K562 (cell line): ENCODE results near the gene MSGN1.

Source experiments
- ARID3B ChIP-seq: fragments of 250-450 bp; sonication (Bioruptor Pico); IDR thresholded peaks from 2 replicates; pipeline ENCODE4 v1.4.0; 2020; ENCODE audit warnings: borderline replicate concordance
- ATF1 ChIP-seq, 2 experiments: fragments of 450-650 bp in 1 of 2; IDR thresholded peaks; 2 replicates each; pipeline ENCODE4 v1.6.1; 2016; ENCODE audit warnings: missing compliant biosample characterization in 1 of 2, missing genetic modification characterization in 1 of 2
- BHLHE40 ChIP-seq: IDR thresholded peaks from 2 replicates; pipeline ENCODE4 v1.6.1; 2011; ENCODE audit warnings: low read length, improper control_type of control experiment
- HCFC1 ChIP-seq: IDR thresholded peaks from 2 replicates; pipeline ENCODE4 v1.6.1; 2012; ENCODE audit warnings: low read depth, low read length, improper control_type of control experiment
- PATZ1 ChIP-seq: fragments of 250-450 bp; sonication (Bioruptor Pico); IDR thresholded peaks from 2 replicates; pipeline ENCODE4 v1.5.0; 2020; ENCODE audit warnings: mild to moderate bottlenecking, borderline replicate concordance
- POLR2H ChIP-seq: IDR thresholded peaks from 2 replicates; pipeline ENCODE4 v1.6.1; 2016; ENCODE audit warnings: missing genetic modification characterization, low read depth, mild to moderate bottlenecking, control low read depth, missing compliant biosample characterization, moderate library complexity
- SPI1 ChIP-seq: IDR thresholded peaks from 2 replicates; pipeline ENCODE4 v1.6.1; 2011; ENCODE audit warnings: low read depth, low read length, control low read depth, borderline replicate concordance
- TAF1 ChIP-seq: IDR thresholded peaks from 2 replicates; pipeline ENCODE4 v1.6.1; 2011; ENCODE audit warnings: mild to moderate bottlenecking, low read length, moderate library complexity; ENCODE audit not compliant: insufficient read depth, control insufficient read depth, severe bottlenecking; ENCODE audit errors: extremely low read depth
- ZNF197 ChIP-seq: fragments of 200-800 bp; sonication (Bioruptor generic); IDR thresholded peaks from 2 replicates; pipeline ENCODE4 v1.6.1; 2016; ENCODE audit warnings: low read depth, missing genetic modification characterization, missing compliant biosample characterization
- TF ChIP-seq, protein P1 (sequence below): fragments of 150-350 bp; conservative IDR thresholded peaks from 2 replicates; pipeline ENCODE4 v1.6.1; 2014; ENCODE audit warnings: low read length
- TF ChIP-seq, protein P2 (sequence below), 3 experiments: IDR thresholded peaks in 2 of 3; conservative IDR thresholded peaks in 1 of 3; 2 replicates each; pipeline ENCODE4 v1.5.1; 2011 to 2012; ENCODE audit warnings: low read length in 3 of 3, mild to moderate bottlenecking in 3 of 3, control low read depth in 2 of 3, improper control_type of control experiment in 1 of 3, inconsistent platforms in 1 of 3, low read depth in 1 of 3, mixed read lengths in 1 of 3, moderate library complexity in 1 of 3; ENCODE audit not compliant: insufficient read depth in 2 of 3
- TF ChIP-seq, protein P3 (sequence below): sonication (generic); formaldehyde crosslinking; IDR thresholded peaks from 2 replicates; pipeline ENCODE4 v1.8.1; 2023; ENCODE audit warnings: mild to moderate bottlenecking, missing genetic modification reagents

- TF ChIP-seq, protein P1, sequence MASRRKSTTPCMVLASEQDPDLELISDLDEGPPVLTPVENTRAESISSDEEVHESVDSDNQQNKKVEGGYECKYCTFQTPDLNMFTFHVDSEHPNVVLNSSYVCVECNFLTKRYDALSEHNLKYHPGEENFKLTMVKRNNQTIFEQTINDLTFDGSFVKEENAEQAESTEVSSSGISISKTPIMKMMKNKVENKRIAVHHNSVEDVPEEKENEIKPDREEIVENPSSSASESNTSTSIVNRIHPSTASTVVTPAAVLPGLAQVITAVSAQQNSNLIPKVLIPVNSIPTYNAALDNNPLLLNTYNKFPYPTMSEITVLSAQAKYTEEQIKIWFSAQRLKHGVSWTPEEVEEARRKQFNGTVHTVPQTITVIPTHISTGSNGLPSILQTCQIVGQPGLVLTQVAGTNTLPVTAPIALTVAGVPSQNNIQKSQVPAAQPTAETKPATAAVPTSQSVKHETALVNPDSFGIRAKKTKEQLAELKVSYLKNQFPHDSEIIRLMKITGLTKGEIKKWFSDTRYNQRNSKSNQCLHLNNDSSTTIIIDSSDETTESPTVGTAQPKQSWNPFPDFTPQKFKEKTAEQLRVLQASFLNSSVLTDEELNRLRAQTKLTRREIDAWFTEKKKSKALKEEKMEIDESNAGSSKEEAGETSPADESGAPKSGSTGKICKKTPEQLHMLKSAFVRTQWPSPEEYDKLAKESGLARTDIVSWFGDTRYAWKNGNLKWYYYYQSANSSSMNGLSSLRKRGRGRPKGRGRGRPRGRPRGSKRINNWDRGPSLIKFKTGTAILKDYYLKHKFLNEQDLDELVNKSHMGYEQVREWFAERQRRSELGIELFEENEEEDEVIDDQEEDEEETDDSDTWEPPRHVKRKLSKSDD: no peak
- TF ChIP-seq BHLHE40 (no peak), HCFC1 (no peak), ZNF197 (CRISPR knock-in tag) (no peak), PATZ1 (CRISPR knock-in tag) (no peak), SPI1 (no peak), ARID3B (CRISPR knock-in tag) (no peak), TAF1 (no peak), ATF1 (CRISPR knock-in tag; IDR thresholded peaks at IDR 0.05) (no peak), ATF1 (tag; IDR thresholded peaks at IDR 0.05) (no peak), POLR2H (tag) (no peak)
- TF ChIP-seq, protein P2, sequence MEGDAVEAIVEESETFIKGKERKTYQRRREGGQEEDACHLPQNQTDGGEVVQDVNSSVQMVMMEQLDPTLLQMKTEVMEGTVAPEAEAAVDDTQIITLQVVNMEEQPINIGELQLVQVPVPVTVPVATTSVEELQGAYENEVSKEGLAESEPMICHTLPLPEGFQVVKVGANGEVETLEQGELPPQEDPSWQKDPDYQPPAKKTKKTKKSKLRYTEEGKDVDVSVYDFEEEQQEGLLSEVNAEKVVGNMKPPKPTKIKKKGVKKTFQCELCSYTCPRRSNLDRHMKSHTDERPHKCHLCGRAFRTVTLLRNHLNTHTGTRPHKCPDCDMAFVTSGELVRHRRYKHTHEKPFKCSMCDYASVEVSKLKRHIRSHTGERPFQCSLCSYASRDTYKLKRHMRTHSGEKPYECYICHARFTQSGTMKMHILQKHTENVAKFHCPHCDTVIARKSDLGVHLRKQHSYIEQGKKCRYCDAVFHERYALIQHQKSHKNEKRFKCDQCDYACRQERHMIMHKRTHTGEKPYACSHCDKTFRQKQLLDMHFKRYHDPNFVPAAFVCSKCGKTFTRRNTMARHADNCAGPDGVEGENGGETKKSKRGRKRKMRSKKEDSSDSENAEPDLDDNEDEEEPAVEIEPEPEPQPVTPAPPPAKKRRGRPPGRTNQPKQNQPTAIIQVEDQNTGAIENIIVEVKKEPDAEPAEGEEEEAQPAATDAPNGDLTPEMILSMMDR (IDR thresholded peaks at IDR 0.05 in 2 of 3, conservative IDR thresholded peaks at IDR 0.05 in 1 of 3; ENCODE audit: insufficient read depth in 2 of 3, low read depth in 1 of 3, low read length in 3 of 3): no peak
- TF ChIP-seq, protein P3, sequence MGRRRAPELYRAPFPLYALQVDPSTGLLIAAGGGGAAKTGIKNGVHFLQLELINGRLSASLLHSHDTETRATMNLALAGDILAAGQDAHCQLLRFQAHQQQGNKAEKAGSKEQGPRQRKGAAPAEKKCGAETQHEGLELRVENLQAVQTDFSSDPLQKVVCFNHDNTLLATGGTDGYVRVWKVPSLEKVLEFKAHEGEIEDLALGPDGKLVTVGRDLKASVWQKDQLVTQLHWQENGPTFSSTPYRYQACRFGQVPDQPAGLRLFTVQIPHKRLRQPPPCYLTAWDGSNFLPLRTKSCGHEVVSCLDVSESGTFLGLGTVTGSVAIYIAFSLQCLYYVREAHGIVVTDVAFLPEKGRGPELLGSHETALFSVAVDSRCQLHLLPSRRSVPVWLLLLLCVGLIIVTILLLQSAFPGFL: no peak
Observed at GRCh38 chr2:17768894-17769293, 47.4 kb upstream of the MSGN1 start.
